Loucy (cell line): Measurements from ENCODE around the gene NKX6-2.

Source experiments
- EZH2phosphoT487 ChIP-seq: fragments of 200-600 bp; IDR thresholded peaks from 2 replicates; pipeline ENCODE4 v1.6.1; 2018; ENCODE audit warnings: antibody characterized with exemption, mild to moderate bottlenecking, moderate library complexity, borderline replicate concordance
- TF ChIP-seq, protein P1 (sequence below): fragments of 200-600 bp; sonication (generic); conservative IDR thresholded peaks from 2 replicates; pipeline ENCODE4 v1.5.1; 2014; ENCODE audit warnings: mild to moderate bottlenecking, antibody characterized with exemption, low read length

DNA sequence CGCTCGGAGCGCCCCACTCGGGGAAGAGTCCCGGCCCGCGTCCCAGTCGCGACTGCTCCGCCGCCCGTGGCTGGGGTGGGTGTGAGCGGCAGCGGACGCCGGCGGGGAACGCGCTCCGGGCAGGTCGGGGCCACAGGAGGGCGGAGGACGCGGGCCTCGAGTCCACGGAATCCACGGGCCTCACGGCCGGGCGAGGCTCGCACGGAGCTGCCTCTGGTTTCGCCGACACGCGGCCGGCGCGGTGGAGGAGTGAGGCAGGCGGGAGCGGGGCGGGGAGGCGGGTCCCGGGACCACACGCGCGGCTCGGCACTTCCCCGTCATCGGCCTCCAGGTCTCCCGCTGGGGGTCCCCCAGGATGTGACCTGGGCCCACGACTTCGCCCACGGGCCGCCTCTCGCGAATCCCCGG lies 533 bp upstream of the NKX6-2 start:
- TF ChIP-seq, protein P1, sequence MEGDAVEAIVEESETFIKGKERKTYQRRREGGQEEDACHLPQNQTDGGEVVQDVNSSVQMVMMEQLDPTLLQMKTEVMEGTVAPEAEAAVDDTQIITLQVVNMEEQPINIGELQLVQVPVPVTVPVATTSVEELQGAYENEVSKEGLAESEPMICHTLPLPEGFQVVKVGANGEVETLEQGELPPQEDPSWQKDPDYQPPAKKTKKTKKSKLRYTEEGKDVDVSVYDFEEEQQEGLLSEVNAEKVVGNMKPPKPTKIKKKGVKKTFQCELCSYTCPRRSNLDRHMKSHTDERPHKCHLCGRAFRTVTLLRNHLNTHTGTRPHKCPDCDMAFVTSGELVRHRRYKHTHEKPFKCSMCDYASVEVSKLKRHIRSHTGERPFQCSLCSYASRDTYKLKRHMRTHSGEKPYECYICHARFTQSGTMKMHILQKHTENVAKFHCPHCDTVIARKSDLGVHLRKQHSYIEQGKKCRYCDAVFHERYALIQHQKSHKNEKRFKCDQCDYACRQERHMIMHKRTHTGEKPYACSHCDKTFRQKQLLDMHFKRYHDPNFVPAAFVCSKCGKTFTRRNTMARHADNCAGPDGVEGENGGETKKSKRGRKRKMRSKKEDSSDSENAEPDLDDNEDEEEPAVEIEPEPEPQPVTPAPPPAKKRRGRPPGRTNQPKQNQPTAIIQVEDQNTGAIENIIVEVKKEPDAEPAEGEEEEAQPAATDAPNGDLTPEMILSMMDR, result no peak
- TF ChIP-seq EZH2phosphoT487, result no peak
